H9 (cell line): ENCODE measurements around the gene CHI3L2. TPM values are rescaled to one million over a fixed set of nuclear protein-coding genes. Genes with fewer than 3 reads are reported as not detected.

Experiments
- DNase-seq: peaks from one replicate; pipeline ENCODE4 v3.0.0-alpha.2; 2017
- H2AFZ ChIP-seq: one replicate; pipeline ENCODE4 v1.6.1; 2013; ENCODE audit warnings: mild to moderate bottlenecking, low read length, control low read depth, moderate library complexity
- H2AK5ac ChIP-seq: 2 replicates; pipeline ENCODE4 v1.6.1; 2013; ENCODE audit warnings: low read length, control low read depth, mixed read lengths; ENCODE audit not compliant: insufficient read length
- H2BK120ac ChIP-seq: one replicate; pipeline ENCODE4 v1.6.1; 2013; ENCODE audit warnings: low read depth, mild to moderate bottlenecking, low read length, control low read depth, inconsistent platforms; ENCODE audit not compliant: poor library complexity, severe bottlenecking
- H2BK12ac ChIP-seq: 2 replicates; pipeline ENCODE4 v1.6.1; 2013; ENCODE audit warnings: low read length, control low read depth, mixed read lengths, low read depth; ENCODE audit not compliant: insufficient read length
- H2BK15ac ChIP-seq: 2 replicates; pipeline ENCODE4 v1.6.1; 2013; ENCODE audit warnings: low read depth, low read length, control low read depth
- H2BK20ac ChIP-seq: one replicate; pipeline ENCODE4 v1.6.1; 2013; ENCODE audit warnings: low read depth, mild to moderate bottlenecking, low read length, control low read depth, inconsistent platforms; ENCODE audit not compliant: poor library complexity, severe bottlenecking
- H2BK5ac ChIP-seq: 2 replicates; pipeline ENCODE4 v1.6.1; 2013; ENCODE audit warnings: low read length, control low read depth, mixed read lengths; ENCODE audit not compliant: insufficient read length
- H3K14ac ChIP-seq: 2 replicates; pipeline ENCODE4 v1.6.1; 2013; ENCODE audit warnings: low read length, control low read depth; ENCODE audit not compliant: insufficient read depth
- H3K18ac ChIP-seq: 2 replicates; pipeline ENCODE4 v1.6.1; 2013; ENCODE audit warnings: low read depth, mild to moderate bottlenecking, mixed read lengths, low read length, control low read depth; ENCODE audit not compliant: insufficient read length
- H3K23ac ChIP-seq: 2 replicates; pipeline ENCODE4 v1.6.1; 2013; ENCODE audit warnings: low read length, control low read depth, mixed read lengths, low read depth; ENCODE audit not compliant: insufficient read length
- H3K23me2 ChIP-seq: 2 replicates; pipeline ENCODE4 v1.6.1; 2013; ENCODE audit warnings: low read depth, mild to moderate bottlenecking, mixed read lengths, low read length, control low read depth; ENCODE audit not compliant: insufficient read length, poor library complexity, severe bottlenecking
- H3K27ac ChIP-seq: 2 replicates; pipeline ENCODE4 v1.5.1; 2013; ENCODE audit warnings: low read length, control low read depth, mixed read lengths, low read depth; ENCODE audit not compliant: insufficient read length
- H3K27me3 ChIP-seq: 2 replicates; pipeline ENCODE4 v1.6.1; 2013; ENCODE audit warnings: low read length, control low read depth, inconsistent platforms; ENCODE audit not compliant: insufficient read depth
- H3K4ac ChIP-seq: 2 replicates; pipeline ENCODE4 v1.6.1; 2013; ENCODE audit warnings: low read depth, mild to moderate bottlenecking, control low read depth, inconsistent platforms, low read length, moderate library complexity
- H3K4me1 ChIP-seq: 2 replicates; pipeline ENCODE4 v1.6.1; 2013; ENCODE audit warnings: low read length, control low read depth, inconsistent platforms; ENCODE audit not compliant: insufficient read depth
- H3K4me2 ChIP-seq: 2 replicates; pipeline ENCODE4 v1.6.1; 2013; ENCODE audit warnings: low read length, control low read depth, mixed read lengths; ENCODE audit not compliant: insufficient read length, insufficient read depth
- H3K56ac ChIP-seq: 2 replicates; pipeline ENCODE4 v1.6.1; 2013; ENCODE audit warnings: low read depth, mild to moderate bottlenecking, mixed read lengths, low read length, control low read depth; ENCODE audit not compliant: insufficient read length
- H3K79me1 ChIP-seq: 2 replicates; pipeline ENCODE4 v1.6.1; 2013; ENCODE audit warnings: low read depth, mild to moderate bottlenecking, moderate library complexity, low read length, control low read depth, inconsistent platforms; ENCODE audit not compliant: insufficient read depth, poor library complexity, severe bottlenecking
- H3K79me2 ChIP-seq: 2 replicates; pipeline ENCODE4 v1.6.1; 2013; ENCODE audit warnings: low read length, control low read depth, inconsistent platforms; ENCODE audit not compliant: insufficient read depth
- H3K9ac ChIP-seq: 2 replicates; pipeline ENCODE4 v1.6.1; 2013; ENCODE audit warnings: low read length, control low read depth, mixed read lengths; ENCODE audit not compliant: insufficient read length; ENCODE audit errors: extremely low read depth
- H3K9me3 ChIP-seq: one replicate; pipeline ENCODE4 v1.6.1; 2013; ENCODE audit warnings: low read depth, low read length, inconsistent platforms; ENCODE audit not compliant: control insufficient read depth
- H3T11ph ChIP-seq: one replicate; pipeline ENCODE4 v1.6.1; 2013; ENCODE audit warnings: mild to moderate bottlenecking, low read length, control low read depth, inconsistent platforms
- H4K20me1 ChIP-seq: one replicate; pipeline ENCODE4 v1.6.1; 2013; ENCODE audit not compliant: control insufficient read depth, insufficient read length, insufficient read depth
- H4K5ac ChIP-seq: 2 replicates; pipeline ENCODE4 v1.6.1; 2013; ENCODE audit warnings: low read depth, mild to moderate bottlenecking, mixed read lengths, low read length, control low read depth; ENCODE audit not compliant: insufficient read length
- H4K8ac ChIP-seq: replicated peaks from 2 replicates; pipeline ENCODE4 v1.6.1; 2013; ENCODE audit warnings: low read length, control low read depth, mixed read lengths, low read depth; ENCODE audit not compliant: insufficient read length
- H4K91ac ChIP-seq: 2 replicates; pipeline ENCODE4 v1.6.1; 2013; ENCODE audit warnings: low read depth, mild to moderate bottlenecking, moderate library complexity, mixed read lengths, low read length, control low read depth; ENCODE audit not compliant: insufficient read length
- H3K27ac Mint-ChIP-seq, 3 experiments: 2 replicates in 2 of 3; 3 replicates in 1 of 3; pipeline ENCODE4 v1.8.0; 2020 to 2021; ENCODE audit warnings: mixed read lengths in 3 of 3, mild to moderate bottlenecking in 1 of 3, moderate library complexity in 1 of 3
- H3K27me3 Mint-ChIP-seq: 2 replicates; pipeline ENCODE4 v1.8.0; 2021; ENCODE audit warnings: low read depth, mild to moderate bottlenecking, moderate library complexity, mixed read lengths
- H3K36me3 Mint-ChIP-seq, 3 experiments: 2 replicates in 2 of 3; 3 replicates in 1 of 3; pipeline ENCODE4 v1.8.0; 2020 to 2021; ENCODE audit warnings: low read depth in 3 of 3, mixed read lengths in 3 of 3; ENCODE audit not compliant: insufficient read depth in 1 of 3
- H3K4me1 Mint-ChIP-seq, 2 experiments: 2 replicates each; pipeline ENCODE4 v1.8.0; 2020; ENCODE audit warnings: mixed read lengths in 2 of 2
- H3K4me3 Mint-ChIP-seq, 2 experiments: 2 replicates in 1 of 2; 3 replicates in 1 of 2; pipeline ENCODE4 v1.8.0; 2020 to 2021; ENCODE audit warnings: mild to moderate bottlenecking in 2 of 2, mixed read lengths in 2 of 2, moderate library complexity in 1 of 2
- H3K9me3 Mint-ChIP-seq, 2 experiments: 2 replicates in 1 of 2; 3 replicates in 1 of 2; pipeline ENCODE4 v1.8.0; 2020; ENCODE audit warnings: mild to moderate bottlenecking in 2 of 2, mixed read lengths in 2 of 2, moderate library complexity in 1 of 2
- WGBS: extraction: QIAGEN DNeasy Blood & Tissue Kit; methylation state at CpG from one replicate; pipeline ENCODE4 v1.1.7; 2013; ENCODE audit warnings: missing lambda C conversion rate, low lambda C conversion rate, mixed read lengths; ENCODE audit not compliant: insufficient read length; ENCODE audit errors: extremely low coverage; 5-methylcytosine and 5-hydroxymethylcytosine counted together
- total RNA-seq: library from RNA; stranded (reverse); gene quantifications from 2 replicates; pipeline ENCODE4 v1.2.1, GENCODE V29; 2021
- TF ChIP-seq, protein P1 (sequence below): fragments of 200-600 bp; sonication (generic); conservative IDR thresholded peaks from 3 replicates; pipeline ENCODE4 v1.8.0; 2021; ENCODE audit warnings: antibody characterized with exemption, mild to moderate bottlenecking

Gene CHI3L2
- total RNA-seq, 1 experiment from 2014 or later, result not detected

DNA sequence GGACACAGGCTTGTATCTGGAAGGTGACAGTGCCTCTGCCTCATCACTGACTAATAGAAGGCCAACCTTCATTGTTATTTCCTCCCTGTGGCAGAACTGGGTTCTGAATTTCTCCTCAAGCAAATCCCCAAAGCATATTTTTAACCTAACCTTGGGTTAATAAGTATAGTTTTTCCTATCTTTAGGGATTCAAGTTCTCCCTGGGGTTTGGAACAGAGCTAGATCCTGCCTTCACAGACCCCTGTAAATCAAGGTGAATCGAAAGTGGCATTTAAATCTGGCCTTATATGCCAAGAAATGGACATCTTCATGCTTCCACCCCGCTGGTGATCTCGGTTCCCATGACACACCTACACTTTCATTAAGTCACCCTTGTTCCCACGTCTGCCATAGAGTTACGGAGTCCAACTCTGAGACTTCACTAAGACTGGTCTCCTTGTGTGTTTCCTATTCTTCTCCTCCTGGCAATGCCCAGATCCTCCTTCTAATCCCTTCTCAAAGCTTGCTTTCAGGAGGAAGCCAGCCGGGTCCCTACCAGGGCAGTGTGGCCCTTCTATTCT is 4.3 kb upstream of the CHI3L2 start:
- no peak overlapping the region for H3T11ph ChIP-seq
- Mint-ChIP-seq H3K36me3 (no peaks in the 10 kb centered on the region; a peak in 1 of 7 replicates), H3K4me1 (peaks cover 50 to 53% of the 10 kb centered on the region in 2 experiments), H3K4me3 (no peak overlapping the region), H3K9me3 (no peaks in the 10 kb centered on the region), H3K27me3 (peaks cover 14% of the 10 kb centered on the region), H3K27ac (peak overlapping the region in 1 of 3 experiments; percentile 58; a peak in 1 of 7 replicates)
- H3K4me1 ChIP-seq, result peaks cover 2% of the 10 kb centered on the region
- no peak overlapping the region for H2BK15ac ChIP-seq
- no CpG with 5 or more reads among the region's 6 CpGs for WGBS
- H3K14ac ChIP-seq, result no peak overlapping the region
- H3K23me2 ChIP-seq, result no peaks in the 10 kb centered on the region
- no peak overlapping the region for H2AFZ ChIP-seq
- no peak overlapping the region for H2BK5ac ChIP-seq
- TF ChIP-seq, protein P1, sequence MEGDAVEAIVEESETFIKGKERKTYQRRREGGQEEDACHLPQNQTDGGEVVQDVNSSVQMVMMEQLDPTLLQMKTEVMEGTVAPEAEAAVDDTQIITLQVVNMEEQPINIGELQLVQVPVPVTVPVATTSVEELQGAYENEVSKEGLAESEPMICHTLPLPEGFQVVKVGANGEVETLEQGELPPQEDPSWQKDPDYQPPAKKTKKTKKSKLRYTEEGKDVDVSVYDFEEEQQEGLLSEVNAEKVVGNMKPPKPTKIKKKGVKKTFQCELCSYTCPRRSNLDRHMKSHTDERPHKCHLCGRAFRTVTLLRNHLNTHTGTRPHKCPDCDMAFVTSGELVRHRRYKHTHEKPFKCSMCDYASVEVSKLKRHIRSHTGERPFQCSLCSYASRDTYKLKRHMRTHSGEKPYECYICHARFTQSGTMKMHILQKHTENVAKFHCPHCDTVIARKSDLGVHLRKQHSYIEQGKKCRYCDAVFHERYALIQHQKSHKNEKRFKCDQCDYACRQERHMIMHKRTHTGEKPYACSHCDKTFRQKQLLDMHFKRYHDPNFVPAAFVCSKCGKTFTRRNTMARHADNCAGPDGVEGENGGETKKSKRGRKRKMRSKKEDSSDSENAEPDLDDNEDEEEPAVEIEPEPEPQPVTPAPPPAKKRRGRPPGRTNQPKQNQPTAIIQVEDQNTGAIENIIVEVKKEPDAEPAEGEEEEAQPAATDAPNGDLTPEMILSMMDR, result peak; percentile 5; the same call in 1 of the 3 replicates
- no peak for DNase-seq
- no peak overlapping the region for H3K56ac ChIP-seq
- H3K27me3 ChIP-seq, result no peaks in the 10 kb centered on the region
- H3K79me1 ChIP-seq, result no peaks in the 10 kb centered on the region
- H4K91ac ChIP-seq, result no peak overlapping the region
- H3K4me2 ChIP-seq, result no peak overlapping the region
- H4K5ac ChIP-seq, result no peak overlapping the region
- no peak overlapping the region for H3K23ac ChIP-seq
- H2BK120ac ChIP-seq, result no peak overlapping the region
- no peak overlapping the region for H3K18ac ChIP-seq
- H3K4ac ChIP-seq, result no peak overlapping the region
- H2BK20ac ChIP-seq, result no peak overlapping the region
- H4K20me1 ChIP-seq, result no peaks in the 10 kb centered on the region
- H3K9ac ChIP-seq, result no peak overlapping the region
- no peaks in the 10 kb centered on the region for H3K9me3 ChIP-seq
- H4K8ac ChIP-seq, result no peak overlapping the region
- H3K27ac ChIP-seq, result no peak overlapping the region
- no peak overlapping the region for H2BK12ac ChIP-seq
- H2AK5ac ChIP-seq, result no peak overlapping the region
- no peaks in the 10 kb centered on the region for H3K79me2 ChIP-seq
